Measurements from ENCODE around the gene CEP78.
A peak's percentile ranks its signal among the peaks of the same experiment; 100 is the strongest.

DNA sequence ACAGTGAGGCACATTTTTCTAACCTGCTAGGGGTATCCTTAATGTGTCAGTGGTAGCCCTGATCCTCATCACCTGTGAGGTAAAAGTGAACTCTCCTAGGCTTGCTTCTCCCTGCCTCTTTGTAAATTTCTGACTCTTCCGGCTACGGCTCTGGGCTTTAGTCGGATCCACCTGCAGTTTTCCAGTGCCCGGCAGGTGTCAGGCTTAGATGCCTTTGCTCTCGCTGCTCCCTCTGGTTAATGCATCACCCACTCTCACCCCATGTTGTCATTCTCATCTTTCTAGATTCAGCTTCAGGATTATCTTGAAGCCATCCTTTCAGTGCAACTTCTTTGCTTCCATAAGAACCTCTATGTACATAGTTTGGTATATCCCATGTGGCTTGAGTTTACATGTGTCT lies 3.6 kb downstream of the CEP78 start:
- TF ChIP-seq, protein P1, sequence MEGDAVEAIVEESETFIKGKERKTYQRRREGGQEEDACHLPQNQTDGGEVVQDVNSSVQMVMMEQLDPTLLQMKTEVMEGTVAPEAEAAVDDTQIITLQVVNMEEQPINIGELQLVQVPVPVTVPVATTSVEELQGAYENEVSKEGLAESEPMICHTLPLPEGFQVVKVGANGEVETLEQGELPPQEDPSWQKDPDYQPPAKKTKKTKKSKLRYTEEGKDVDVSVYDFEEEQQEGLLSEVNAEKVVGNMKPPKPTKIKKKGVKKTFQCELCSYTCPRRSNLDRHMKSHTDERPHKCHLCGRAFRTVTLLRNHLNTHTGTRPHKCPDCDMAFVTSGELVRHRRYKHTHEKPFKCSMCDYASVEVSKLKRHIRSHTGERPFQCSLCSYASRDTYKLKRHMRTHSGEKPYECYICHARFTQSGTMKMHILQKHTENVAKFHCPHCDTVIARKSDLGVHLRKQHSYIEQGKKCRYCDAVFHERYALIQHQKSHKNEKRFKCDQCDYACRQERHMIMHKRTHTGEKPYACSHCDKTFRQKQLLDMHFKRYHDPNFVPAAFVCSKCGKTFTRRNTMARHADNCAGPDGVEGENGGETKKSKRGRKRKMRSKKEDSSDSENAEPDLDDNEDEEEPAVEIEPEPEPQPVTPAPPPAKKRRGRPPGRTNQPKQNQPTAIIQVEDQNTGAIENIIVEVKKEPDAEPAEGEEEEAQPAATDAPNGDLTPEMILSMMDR (IDR thresholded peaks at IDR 0.05) = peak; percentile 40 to 53 (median 46)
- TF ChIP-seq POLR2A (IDR thresholded peaks at IDR 0.05) = no peak

Data from right lobe of liver (tissue), 4 donors.